ENCODE measurements around the gene USH1G.

DNA sequence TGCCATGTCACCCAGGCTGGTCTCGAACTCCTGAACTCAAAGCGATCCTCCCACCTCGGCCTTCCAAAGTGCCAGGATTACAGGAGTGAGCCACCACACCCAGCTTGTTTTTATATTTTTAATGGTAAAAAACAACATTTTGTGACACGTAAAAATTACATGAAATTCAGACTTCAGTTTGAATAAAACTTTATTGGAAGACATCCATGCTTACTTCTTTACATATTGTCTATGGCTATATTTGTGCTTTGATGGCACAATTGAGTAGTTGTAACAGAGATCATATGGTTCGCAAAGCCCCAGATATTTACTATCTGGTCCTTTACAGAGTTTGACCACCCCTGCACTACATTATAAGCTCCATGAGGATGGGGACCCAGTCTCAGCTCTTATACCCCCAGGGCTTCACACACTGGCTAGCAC lies 48.4 kb downstream of the USH1G start:
- TF ChIP-seq, protein P1, sequence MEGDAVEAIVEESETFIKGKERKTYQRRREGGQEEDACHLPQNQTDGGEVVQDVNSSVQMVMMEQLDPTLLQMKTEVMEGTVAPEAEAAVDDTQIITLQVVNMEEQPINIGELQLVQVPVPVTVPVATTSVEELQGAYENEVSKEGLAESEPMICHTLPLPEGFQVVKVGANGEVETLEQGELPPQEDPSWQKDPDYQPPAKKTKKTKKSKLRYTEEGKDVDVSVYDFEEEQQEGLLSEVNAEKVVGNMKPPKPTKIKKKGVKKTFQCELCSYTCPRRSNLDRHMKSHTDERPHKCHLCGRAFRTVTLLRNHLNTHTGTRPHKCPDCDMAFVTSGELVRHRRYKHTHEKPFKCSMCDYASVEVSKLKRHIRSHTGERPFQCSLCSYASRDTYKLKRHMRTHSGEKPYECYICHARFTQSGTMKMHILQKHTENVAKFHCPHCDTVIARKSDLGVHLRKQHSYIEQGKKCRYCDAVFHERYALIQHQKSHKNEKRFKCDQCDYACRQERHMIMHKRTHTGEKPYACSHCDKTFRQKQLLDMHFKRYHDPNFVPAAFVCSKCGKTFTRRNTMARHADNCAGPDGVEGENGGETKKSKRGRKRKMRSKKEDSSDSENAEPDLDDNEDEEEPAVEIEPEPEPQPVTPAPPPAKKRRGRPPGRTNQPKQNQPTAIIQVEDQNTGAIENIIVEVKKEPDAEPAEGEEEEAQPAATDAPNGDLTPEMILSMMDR (IDR thresholded peaks at IDR 0.05) = no peak
- TF ChIP-seq POLR2AphosphoS5 (IDR thresholded peaks at IDR 0.05) = no peak
- TF ChIP-seq POLR2A (IDR thresholded peaks at IDR 0.05) = no peak
